Endothelial cell of umbilical vein (primary cell): Measurements from ENCODE around the gene CD48. TPM values are rescaled to one million over a fixed set of nuclear protein-coding genes. Genes with fewer than 3 reads are reported as not detected.

Source experiments
- BruUV-seq: library from RNA; stranded (reverse); fragments of 400-500 nt; replicated peaks from 2 replicates; lab custom pipeline; 2021; lab: Mats Ljungman, UMichigan
- CTCF ChIA-PET: fragments of 300-600, 350-600 bp; sonication (Branson Sonifier 250); formaldehyde crosslinking; loops from one replicate; lab custom pipeline; 2021; ENCODE audit warnings: antibody characterized with exemption, inconsistent platforms; lab: Charles Lee
- POLR2A ChIA-PET: fragments of 300-600, 350-600 bp; sonication (Branson Sonifier 250); formaldehyde crosslinking; loops from one replicate; lab custom pipeline; 2021; ENCODE audit warnings: antibody characterized with exemption, inconsistent platforms; lab: Charles Lee
- DNase-seq: peaks from one replicate; pipeline ENCODE4 v3.0.0-alpha.2; 2011; ENCODE audit warnings: low read depth, low spot score
- FAIRE-seq: peaks from 2 replicates; lab custom pipeline; 2011; peaks lifted over from hg19 to GRCh38; lab: Jason Lieb, UNC
- H2AFZ ChIP-seq: 2 replicates; pipeline ENCODE4 v1.6.0; 2012; ENCODE audit warnings: low read depth, low read length, control low read depth, inconsistent platforms
- H3K27ac ChIP-seq: 2 replicates; pipeline ENCODE4 v1.5.1; 2011; ENCODE audit warnings: low read depth, mild to moderate bottlenecking, control low read depth, low read length, moderate library complexity; ENCODE audit not compliant: insufficient read depth
- H3K27me3 ChIP-seq, 2 experiments: 2 replicates each; pipeline versions ENCODE4 v1.6.0 to v1.6.1; 2011; ENCODE audit warnings: low read length in 2 of 2, mixed read lengths in 1 of 2; ENCODE audit not compliant: control insufficient read depth in 2 of 2, insufficient read depth in 2 of 2
- H3K36me3 ChIP-seq, 2 experiments: 2 replicates in 1 of 2; 3 replicates in 1 of 2; pipeline ENCODE4 v1.5.1; 2011; ENCODE audit warnings: low read length in 2 of 2, mild to moderate bottlenecking in 1 of 2, moderate library complexity in 1 of 2; ENCODE audit not compliant: control insufficient read depth in 2 of 2, insufficient read depth in 2 of 2; ENCODE audit errors: extremely low read depth in 1 of 2
- H3K4me1 ChIP-seq: 3 replicates; pipeline ENCODE4 v1.5.1; 2011; ENCODE audit warnings: mild to moderate bottlenecking, low read length; ENCODE audit not compliant: control insufficient read depth, insufficient read depth; ENCODE audit errors: extremely low read depth
- H3K4me2 ChIP-seq: 2 replicates; pipeline ENCODE4 v1.6.1; 2011; ENCODE audit warnings: low read length, control low read depth, mixed read lengths; ENCODE audit not compliant: insufficient read depth
- H3K4me3 ChIP-seq, 3 experiments: fragments of 200-600 bp in 1 of 3; sonication (generic), shearing (Covaris generic) in 1 of 3; replicated peaks in 1 of 3; 2 replicates each; pipeline ENCODE4 v1.5.1; 2011 to 2016; ENCODE audit warnings: control low read depth in 3 of 3, low read length in 3 of 3, mild to moderate bottlenecking in 2 of 3, inconsistent platforms in 1 of 3, low read depth in 1 of 3, moderate library complexity in 1 of 3; ENCODE audit not compliant: insufficient read depth in 1 of 3
- H3K79me2 ChIP-seq: 2 replicates; pipeline ENCODE4 v1.6.0; 2012; ENCODE audit warnings: low read length, inconsistent platforms; ENCODE audit not compliant: control insufficient read depth, insufficient read depth
- H3K9ac ChIP-seq: replicated peaks from 2 replicates; pipeline ENCODE3; 2011; ENCODE audit warnings: low read length, control low read depth; ENCODE audit not compliant: insufficient read depth; ENCODE audit errors: extremely low read depth
- H3K9me1 ChIP-seq: replicated peaks from 3 replicates; pipeline ENCODE4 v1.6.0; 2011; ENCODE audit warnings: mild to moderate bottlenecking, low read length; ENCODE audit not compliant: control insufficient read depth, insufficient read depth; ENCODE audit errors: extremely low read depth
- H3K9me3 ChIP-seq: replicated peaks from 2 replicates; pipeline ENCODE4 v1.5.1; 2012; ENCODE audit warnings: low read length, inconsistent platforms; ENCODE audit not compliant: control insufficient read depth, insufficient read depth
- H4K20me1 ChIP-seq: replicated peaks from 2 replicates; pipeline ENCODE3; 2011; ENCODE audit warnings: mild to moderate bottlenecking, low read length; ENCODE audit not compliant: control insufficient read depth, insufficient read depth; ENCODE audit errors: extremely low read depth
- EZH2 ChIP-seq: IDR thresholded peaks from 2 replicates; pipeline ENCODE4 v1.6.1; 2012; ENCODE audit warnings: borderline replicate concordance, low read depth, mild to moderate bottlenecking, moderate library complexity, low read length, inconsistent platforms; ENCODE audit not compliant: severe bottlenecking
- FOS ChIP-seq: IDR thresholded peaks from 2 replicates; pipeline ENCODE4 v1.6.1; 2011; ENCODE audit warnings: mild to moderate bottlenecking, low read length, moderate library complexity, borderline replicate concordance; ENCODE audit not compliant: insufficient read depth
- GATA2 ChIP-seq: IDR thresholded peaks from 2 replicates; pipeline ENCODE4 v1.7.0; 2011; ENCODE audit warnings: low read depth, mild to moderate bottlenecking, moderate library complexity, mixed read lengths, low read length; ENCODE audit not compliant: insufficient read length, insufficient read depth
- JUN ChIP-seq: IDR thresholded peaks from 2 replicates; pipeline ENCODE4 v1.6.1; 2011; ENCODE audit warnings: borderline replicate concordance, low read depth; ENCODE audit not compliant: insufficient read length, insufficient read depth
- MYC ChIP-seq: IDR thresholded peaks from one replicate; pipeline ENCODE4 v1.6.1; 2011; ENCODE audit warnings: mild to moderate bottlenecking, low read depth, low read length
- POLR2A ChIP-seq: IDR thresholded peaks from 2 replicates; pipeline ENCODE4 v1.6.1; 2012; ENCODE audit warnings: low read depth, mild to moderate bottlenecking, control low read depth, low read length
- POLR2AphosphoS5 ChIP-seq: IDR thresholded peaks from 2 replicates; pipeline ENCODE4 v1.6.1; 2012; ENCODE audit warnings: low read depth, mild to moderate bottlenecking, control low read depth, low read length, moderate library complexity; ENCODE audit not compliant: insufficient read depth
- dilution Hi-C: fragments of 300-500 bp; cut with MboI; formaldehyde crosslinking; loops from one replicate; pipeline ENCODE4 v1.15.0; 2019; ENCODE audit warnings: low sequenced_read_pairs; ENCODE audit not compliant: extremely low pct_ligation_motif_present
- intact Hi-C: fragments of 100-400 bp; cut with micrococcal nuclease; formaldehyde crosslinking; loops from one replicate; pipeline ENCODE4 v1.10.0; 2022
- polyA plus RNA-seq, 4 experiments: library from polyadenylated mRNA; depleted of rRNA in 3 of 4; stranded (reverse) in 3 of 4; unstranded in 1 of 4; fragments of >200 nt; gene quantifications; 2 replicates each; pipeline versions ENCODE4 v1.2.1 to v1.2.3, GENCODE V29; 2011 to 2012; ENCODE audit warnings: missing spikeins in 1 of 4
- total RNA-seq: library from RNA; stranded (reverse); gene quantifications from 2 replicates; pipeline ENCODE4 v1.2.3, GENCODE V29; 2021
- TF ChIP-seq, protein P1 (sequence below), 2 donors: IDR thresholded peaks; 1 replicate in 1 of 2; 2 replicates in 1 of 2; pipeline ENCODE4 v1.5.1; 2011; ENCODE audit warnings: low read length in 2 of 2, mild to moderate bottlenecking in 2 of 2, moderate library complexity in 2 of 2, control low read depth in 1 of 2, inconsistent platforms in 1 of 2, low read depth in 1 of 2; ENCODE audit not compliant: insufficient read depth in 1 of 2; ENCODE audit errors: extremely low read depth in 1 of 2
- TF ChIP-seq, protein P2 (sequence below): IDR thresholded peaks from 2 replicates; pipeline ENCODE4 v1.6.1; 2011; ENCODE audit not compliant: insufficient read depth, insufficient read length

CD48 gene
- total and polyA plus RNA-seq, 2 donors (not counting 3 experiments of a cell fraction or from before 2014, with no cell fraction given), result not detected

DNA sequence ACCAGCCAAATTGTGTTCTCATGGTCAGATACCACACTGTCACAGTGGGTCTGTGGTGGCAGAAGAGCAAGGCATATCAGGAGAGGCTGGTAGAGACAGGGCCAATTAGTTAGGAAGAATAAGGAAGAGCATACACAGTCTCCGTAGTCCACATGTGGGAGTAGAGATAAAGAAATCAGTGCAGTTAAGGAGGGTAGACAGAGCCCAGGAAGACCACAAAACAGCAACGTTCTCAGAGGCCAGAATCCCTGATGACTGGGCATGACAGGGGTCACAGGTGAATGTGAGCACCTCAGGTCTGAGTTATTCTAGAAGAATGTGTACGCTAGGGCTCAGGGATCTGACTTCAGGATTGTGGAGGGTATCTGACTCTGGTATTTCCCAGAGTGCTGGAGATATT is 31.7 kb downstream of the CD48 start:
- no peak for FAIRE-seq

More for the DNA sequence above, 31.7 kb downstream of the CD48 start:
- TF ChIP-seq MYC (no peak), JUN (no peak), EZH2 (no peak), POLR2A (no peak), GATA2 (no peak), POLR2AphosphoS5 (no peak), FOS (no peak)
- TF ChIP-seq, protein P1, sequence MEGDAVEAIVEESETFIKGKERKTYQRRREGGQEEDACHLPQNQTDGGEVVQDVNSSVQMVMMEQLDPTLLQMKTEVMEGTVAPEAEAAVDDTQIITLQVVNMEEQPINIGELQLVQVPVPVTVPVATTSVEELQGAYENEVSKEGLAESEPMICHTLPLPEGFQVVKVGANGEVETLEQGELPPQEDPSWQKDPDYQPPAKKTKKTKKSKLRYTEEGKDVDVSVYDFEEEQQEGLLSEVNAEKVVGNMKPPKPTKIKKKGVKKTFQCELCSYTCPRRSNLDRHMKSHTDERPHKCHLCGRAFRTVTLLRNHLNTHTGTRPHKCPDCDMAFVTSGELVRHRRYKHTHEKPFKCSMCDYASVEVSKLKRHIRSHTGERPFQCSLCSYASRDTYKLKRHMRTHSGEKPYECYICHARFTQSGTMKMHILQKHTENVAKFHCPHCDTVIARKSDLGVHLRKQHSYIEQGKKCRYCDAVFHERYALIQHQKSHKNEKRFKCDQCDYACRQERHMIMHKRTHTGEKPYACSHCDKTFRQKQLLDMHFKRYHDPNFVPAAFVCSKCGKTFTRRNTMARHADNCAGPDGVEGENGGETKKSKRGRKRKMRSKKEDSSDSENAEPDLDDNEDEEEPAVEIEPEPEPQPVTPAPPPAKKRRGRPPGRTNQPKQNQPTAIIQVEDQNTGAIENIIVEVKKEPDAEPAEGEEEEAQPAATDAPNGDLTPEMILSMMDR (IDR thresholded peaks at IDR 0.05; ENCODE audit: extremely low read depth in 1 of 2, insufficient read depth in 1 of 2, low read depth in 1 of 2, low read length in 2 of 2), result no peak
- TF ChIP-seq, protein P2, sequence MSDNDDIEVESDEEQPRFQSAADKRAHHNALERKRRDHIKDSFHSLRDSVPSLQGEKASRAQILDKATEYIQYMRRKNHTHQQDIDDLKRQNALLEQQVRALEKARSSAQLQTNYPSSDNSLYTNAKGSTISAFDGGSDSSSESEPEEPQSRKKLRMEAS, result no peak
- intact Hi-C loops, result no loop called here
- Histone ChIP-seq H3K79me2 (no peaks in the 10 kb centered on the region), H3K4me3 (no peak overlapping the region), H3K4me2 (no peak overlapping the region), H3K9me3 (no peaks in the 10 kb centered on the region), H3K27ac (no peak overlapping the region), H3K27me3 (peaks cover 0 to 4% of the 10 kb centered on the region in 2 experiments), H3K9me1 (no peaks in the 10 kb centered on the region), H3K9ac (no peak overlapping the region), H3K4me1 (no peaks in the 10 kb centered on the region), H2AFZ (no peak overlapping the region), H3K36me3 (no peaks in the 10 kb centered on the region), H4K20me1 (no peaks in the 10 kb centered on the region)
- dilution Hi-C loops, result no loop called here
- ChIA-PET POLR2A (no interaction called here), CTCF (no interaction called here)
- BruUV-seq, result no TSS peak
- DNase-seq, result no peak
